Stomach (tissue), 4 donors: ENCODE measurements around the gene EDA.

Source experiments
- CTCF ChIP-seq, 7 experiments: fragments of 450-650 bp in 4 of 7; fragments of 200-600 bp in 3 of 7; sonication (generic) in 3 of 7; IDR thresholded peaks; one replicate each; pipeline ENCODE4 v1.5.1; 2016 to 2019; ENCODE audit warnings: antibody characterized with exemption in 7 of 7, control low read depth in 2 of 7, mild to moderate bottlenecking in 1 of 7
- EP300 ChIP-seq: sonication (generic); formaldehyde crosslinking; IDR thresholded peaks from one replicate; pipeline ENCODE4 v1.6.1; 2017; ENCODE audit warnings: antibody characterized with exemption
- POLR2A ChIP-seq, 4 donors: fragments of 450-650 bp; IDR thresholded peaks; one replicate each; pipeline ENCODE4 v1.6.1; 2016; ENCODE audit warnings: antibody characterized with exemption in 4 of 4, control low read depth in 2 of 4, mild to moderate bottlenecking in 1 of 4, moderate library complexity in 1 of 4
- POLR2AphosphoS5 ChIP-seq, 3 donors: sonication (generic); formaldehyde crosslinking; IDR thresholded peaks; one replicate each; pipeline ENCODE4 v1.6.1; 2016; ENCODE audit warnings: antibody characterized with exemption in 3 of 3

GRCh38 chrX:69884210-69884609 is 268.3 kb downstream of the EDA start:
- TF ChIP-seq CTCF (IDR thresholded peaks at IDR 0.05) (no peak), POLR2AphosphoS5 (IDR thresholded peaks at IDR 0.05) (no peak), POLR2A (IDR thresholded peaks at IDR 0.05) (no peak), EP300 (no peak)
